ENCODE data around the gene TIMP4. TPM values are rescaled to one million over a fixed set of nuclear protein-coding genes. Genes with fewer than 3 reads are reported as not detected.

Gene TIMP4
- total RNA-seq, 1 experiment from 2014 or later = not detected

- H3K27ac ChIP-seq (ENCODE audit: low read length) = no peak overlapping the region
- no peak for ATAC-seq
- in situ Hi-C loops (cut with HindIII; ENCODE audit: low pct_unique_long_range_greater_than_20kb, low sequenced_read_pairs) = no loop called here
These were observed 23.1 kb upstream of the TIMP4 start for GRCh38 chr3:12181806-12182205.

DNA sequence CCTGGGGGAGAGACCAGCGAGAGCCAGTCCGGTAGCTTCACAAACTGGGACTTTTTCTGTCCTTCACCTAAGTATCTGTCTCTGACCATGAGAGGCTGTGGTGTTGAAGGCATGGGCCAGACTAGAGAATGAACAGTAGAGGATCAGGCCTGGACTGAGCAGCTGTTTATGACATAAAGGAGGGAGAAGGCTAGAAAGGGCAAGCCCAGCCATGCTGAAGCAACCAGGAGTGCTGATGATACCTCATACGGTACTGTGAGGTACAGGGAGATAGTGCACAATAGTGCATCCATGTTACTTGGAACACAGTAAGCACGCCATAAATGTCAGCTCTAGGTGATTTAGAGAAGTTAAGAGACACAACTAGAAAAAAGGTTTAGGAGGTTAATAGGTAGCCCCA is 22.6 kb upstream of the TIMP4 start:
- no peak overlapping the region for H3K27ac ChIP-seq (ENCODE audit: low read length)
- no peak for ATAC-seq
- no TSS peak for BruUV-seq (replicated peaks)
- H3K9me3 ChIP-seq (ENCODE audit: control insufficient read depth, insufficient read depth, low read depth, low read length) = no peaks in the 10 kb centered on the region
- H3K36me3 ChIP-seq (ENCODE audit: control insufficient read depth, insufficient read depth, low read length) = no peaks in the 10 kb centered on the region
- in situ Hi-C loops (cut with HindIII; ENCODE audit: low pct_unique_long_range_greater_than_20kb, low sequenced_read_pairs) = no loop called here
- CTCF ChIA-PET = interaction anchor here (0.5 kb wide), 1 partner anchor 107 kb away, joined by 3 read pairs; the partner anchor contains the start of gene PPARG
- intact Hi-C loops (cut with micrococcal nuclease; ENCODE audit: unreplicated experiment) = no loop called here
- no peak for TF ChIP-seq POLR2AphosphoS5 (IDR thresholded peaks at IDR 0.05; ENCODE audit: low read depth, low read length)
- TF ChIP-seq TCF7L2 (IDR thresholded peaks at IDR 0.05; ENCODE audit: low read depth, low read length) = no peak
- TF ChIP-seq, protein P1, sequence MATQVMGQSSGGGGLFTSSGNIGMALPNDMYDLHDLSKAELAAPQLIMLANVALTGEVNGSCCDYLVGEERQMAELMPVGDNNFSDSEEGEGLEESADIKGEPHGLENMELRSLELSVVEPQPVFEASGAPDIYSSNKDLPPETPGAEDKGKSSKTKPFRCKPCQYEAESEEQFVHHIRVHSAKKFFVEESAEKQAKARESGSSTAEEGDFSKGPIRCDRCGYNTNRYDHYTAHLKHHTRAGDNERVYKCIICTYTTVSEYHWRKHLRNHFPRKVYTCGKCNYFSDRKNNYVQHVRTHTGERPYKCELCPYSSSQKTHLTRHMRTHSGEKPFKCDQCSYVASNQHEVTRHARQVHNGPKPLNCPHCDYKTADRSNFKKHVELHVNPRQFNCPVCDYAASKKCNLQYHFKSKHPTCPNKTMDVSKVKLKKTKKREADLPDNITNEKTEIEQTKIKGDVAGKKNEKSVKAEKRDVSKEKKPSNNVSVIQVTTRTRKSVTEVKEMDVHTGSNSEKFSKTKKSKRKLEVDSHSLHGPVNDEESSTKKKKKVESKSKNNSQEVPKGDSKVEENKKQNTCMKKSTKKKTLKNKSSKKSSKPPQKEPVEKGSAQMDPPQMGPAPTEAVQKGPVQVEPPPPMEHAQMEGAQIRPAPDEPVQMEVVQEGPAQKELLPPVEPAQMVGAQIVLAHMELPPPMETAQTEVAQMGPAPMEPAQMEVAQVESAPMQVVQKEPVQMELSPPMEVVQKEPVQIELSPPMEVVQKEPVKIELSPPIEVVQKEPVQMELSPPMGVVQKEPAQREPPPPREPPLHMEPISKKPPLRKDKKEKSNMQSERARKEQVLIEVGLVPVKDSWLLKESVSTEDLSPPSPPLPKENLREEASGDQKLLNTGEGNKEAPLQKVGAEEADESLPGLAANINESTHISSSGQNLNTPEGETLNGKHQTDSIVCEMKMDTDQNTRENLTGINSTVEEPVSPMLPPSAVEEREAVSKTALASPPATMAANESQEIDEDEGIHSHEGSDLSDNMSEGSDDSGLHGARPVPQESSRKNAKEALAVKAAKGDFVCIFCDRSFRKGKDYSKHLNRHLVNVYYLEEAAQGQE (IDR thresholded peaks at IDR 0.05; ENCODE audit: insufficient read depth in 1 of 2, low read depth in 2 of 2, low read length in 1 of 2) = no peak
- no peak for TF ChIP-seq SIN3A (IDR thresholded peaks at IDR 0.05; ENCODE audit: borderline replicate concordance, insufficient read depth, low read depth, low read length)
- no peak for TF ChIP-seq CTCF (IDR thresholded peaks at IDR 0.05)
- no peaks in the 10 kb centered on the region for H3K4me1 ChIP-seq (ENCODE audit: control insufficient read depth, insufficient read depth, low read length)
- no peaks in the 10 kb centered on the region for H3K27me3 ChIP-seq (ENCODE audit: control insufficient read depth, insufficient read depth, low read length)
- POLR2A ChIA-PET = no interaction called here
- DNase-seq (ENCODE audit: low read depth, low spot score) = no peak
- H3K4me3 ChIP-seq (ENCODE audit: low read depth in 2 of 2, low read length in 2 of 2) = no peak overlapping the region

More at GRCh38 chr3:12181806-12182205, 23.1 kb upstream of the TIMP4 start:
- H3K4me3 ChIP-seq (ENCODE audit: low read depth in 2 of 2, low read length in 2 of 2) = no peak overlapping the region
- no peaks in the 10 kb centered on the region for H3K27me3 ChIP-seq (ENCODE audit: control insufficient read depth, insufficient read depth, low read length)
- BruUV-seq (replicated peaks) = no TSS peak
- ChIA-PET POLR2A (no interaction called here), CTCF (no interaction called here)
- H3K36me3 ChIP-seq (ENCODE audit: control insufficient read depth, insufficient read depth, low read length) = no peaks in the 10 kb centered on the region
- H3K9me3 ChIP-seq (ENCODE audit: control insufficient read depth, insufficient read depth, low read depth, low read length) = no peaks in the 10 kb centered on the region
- intact Hi-C loops (cut with micrococcal nuclease; ENCODE audit: unreplicated experiment) = no loop called here
- TF ChIP-seq, protein P1 (IDR thresholded peaks at IDR 0.05; ENCODE audit: insufficient read depth in 1 of 2, low read depth in 2 of 2, low read length in 1 of 2) = no peak
- TF ChIP-seq POLR2AphosphoS5 (IDR thresholded peaks at IDR 0.05; ENCODE audit: low read depth, low read length) (no peak), SIN3A (IDR thresholded peaks at IDR 0.05; ENCODE audit: borderline replicate concordance, insufficient read depth, low read depth, low read length) (no peak), CTCF (IDR thresholded peaks at IDR 0.05) (no peak), TCF7L2 (IDR thresholded peaks at IDR 0.05; ENCODE audit: low read depth, low read length) (no peak)
- no peaks in the 10 kb centered on the region for H3K4me1 ChIP-seq (ENCODE audit: control insufficient read depth, insufficient read depth, low read length)
- DNase-seq (ENCODE audit: low read depth, low spot score) = no peak

Data from Panc1 (cell line).